Measurements from ENCODE around the gene ELAVL1. TPM values are rescaled to one million over a fixed set of nuclear protein-coding genes. Genes with fewer than 3 reads are reported as not detected.

Gene ELAVL1
- total and polyA plus RNA-seq, 2 of the 13 experiments (the other 11 are each of a cell fraction or from before 2014, with no cell fraction given), result 27.9 to 38.4 TPM

- TF ChIP-seq DMAP1 (CRISPR knock-in tag; IDR thresholded peaks at IDR 0.05) (0 out of 2 replicates have a peak, but pooled peaks have one; percentile 25), ZNF318 (CRISPR knock-in tag; IDR thresholded peaks at IDR 0.05) (no peak; the same call in 1 of the 2 replicates), ZNF644 (CRISPR knock-in tag; IDR thresholded peaks at IDR 0.05; ENCODE audit: low read depth) (no peak), ZSCAN25 (CRISPR knock-in tag; IDR thresholded peaks at IDR 0.05) (peak; percentile 58; the same call in 1 of the 2 replicates), MXI1 (IDR thresholded peaks at IDR 0.05; ENCODE audit: borderline replicate concordance, low read depth, low read length) (peak; percentile 61; the same call in 1 of the 3 replicates), ZBTB38 (CRISPR knock-in tag; IDR thresholded peaks at IDR 0.05) (peak; percentile 81), EHMT2 (IDR thresholded peaks at IDR 0.05; ENCODE audit: borderline replicate concordance, low read depth, low read length) (no peak), MYPOP (CRISPR knock-in tag; IDR thresholded peaks at IDR 0.05) (peak; percentile 29; the same call in 1 of the 2 replicates), ARNT2 (CRISPR knock-in tag; IDR thresholded peaks at IDR 0.05; ENCODE audit: low read depth) (peak; percentile 89), TBL1XR1 (IDR thresholded peaks at IDR 0.05; ENCODE audit: borderline replicate concordance, low read length, partially characterized antibody) (no peak), KLF16 (CRISPR knock-in tag; IDR thresholded peaks at IDR 0.05) (peak in 1 of 2 experiments; percentile 57; a peak in 2 of 4 replicates), RELA (CRISPR knock-in tag; IDR thresholded peaks at IDR 0.05) (peak; percentile 45; the same call in 1 of the 2 replicates), KAT7 (CRISPR knock-in tag; IDR thresholded peaks at IDR 0.05; ENCODE audit: borderline replicate concordance) (no peak), SMAD9 (CRISPR knock-in tag; IDR thresholded peaks at IDR 0.05) (peak; percentile 71; the same call in 1 of the 2 replicates), XRCC5 (optimal IDR thresholded peaks at IDR 0.05; ENCODE audit: low read length) (peak; percentile 68), PBX2 (CRISPR knock-in tag; IDR thresholded peaks at IDR 0.05) (no peak), ZNF788 (CRISPR knock-in tag; IDR thresholded peaks at IDR 0.05; ENCODE audit: borderline replicate concordance) (no peak), SPEN (CRISPR knock-in tag; IDR thresholded peaks at IDR 0.05; ENCODE audit: low read depth) (peak; percentile 65; the same call in 1 of the 2 replicates), SP5 (CRISPR knock-in tag; IDR thresholded peaks at IDR 0.05; ENCODE audit: borderline replicate concordance, low read depth) (no peak), ZFP36 (IDR thresholded peaks at IDR 0.05; ENCODE audit: borderline replicate concordance, low read depth, low read length, partially characterized antibody) (no peak)
Observed at GRCh38 chr19:7925171-7925851, 80.1 kb downstream of the ELAVL1 start (continued).
